Breast epithelium (tissue), 3 donors: ENCODE measurements around the gene CUL1.

ENCODE experiments used
- POLR2AphosphoS5 ChIP-seq, 3 donors: sonication (generic); formaldehyde crosslinking; IDR thresholded peaks; one replicate each; pipeline ENCODE4 v1.6.1; 2017; ENCODE audit warnings: antibody characterized with exemption in 3 of 3
- TF ChIP-seq, protein P1 (sequence below), 3 donors: fragments of 450-650 bp; IDR thresholded peaks; one replicate each; pipeline ENCODE4 v1.5.1; 2016 to 2017; ENCODE audit warnings: antibody characterized with exemption in 3 of 3, mild to moderate bottlenecking in 3 of 3, moderate library complexity in 3 of 3

GRCh38 chr7:148790131-148790726, 91.5 kb downstream of the CUL1 start:
- TF ChIP-seq, protein P1, sequence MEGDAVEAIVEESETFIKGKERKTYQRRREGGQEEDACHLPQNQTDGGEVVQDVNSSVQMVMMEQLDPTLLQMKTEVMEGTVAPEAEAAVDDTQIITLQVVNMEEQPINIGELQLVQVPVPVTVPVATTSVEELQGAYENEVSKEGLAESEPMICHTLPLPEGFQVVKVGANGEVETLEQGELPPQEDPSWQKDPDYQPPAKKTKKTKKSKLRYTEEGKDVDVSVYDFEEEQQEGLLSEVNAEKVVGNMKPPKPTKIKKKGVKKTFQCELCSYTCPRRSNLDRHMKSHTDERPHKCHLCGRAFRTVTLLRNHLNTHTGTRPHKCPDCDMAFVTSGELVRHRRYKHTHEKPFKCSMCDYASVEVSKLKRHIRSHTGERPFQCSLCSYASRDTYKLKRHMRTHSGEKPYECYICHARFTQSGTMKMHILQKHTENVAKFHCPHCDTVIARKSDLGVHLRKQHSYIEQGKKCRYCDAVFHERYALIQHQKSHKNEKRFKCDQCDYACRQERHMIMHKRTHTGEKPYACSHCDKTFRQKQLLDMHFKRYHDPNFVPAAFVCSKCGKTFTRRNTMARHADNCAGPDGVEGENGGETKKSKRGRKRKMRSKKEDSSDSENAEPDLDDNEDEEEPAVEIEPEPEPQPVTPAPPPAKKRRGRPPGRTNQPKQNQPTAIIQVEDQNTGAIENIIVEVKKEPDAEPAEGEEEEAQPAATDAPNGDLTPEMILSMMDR (IDR thresholded peaks at IDR 0.05): no peak
- no peak for TF ChIP-seq POLR2AphosphoS5 (IDR thresholded peaks at IDR 0.05)
